HG03039 (cell line): ENCODE measurements around the gene LRRC34.

Source experiments
- ATAC-seq: cut with Tn5 transposase; IDR thresholded peaks from one replicate; pipeline ENCODE4 v1.9.1; 2021; ENCODE audit warnings: mild to moderate bottlenecking, moderate library complexity; ENCODE audit not compliant: unreplicated experiment

Gene LRRC34

GRCh38 chr3:169815590-169816150, 3.0 kb upstream of the LRRC34 start:
- no peak for ATAC-seq

DNA sequence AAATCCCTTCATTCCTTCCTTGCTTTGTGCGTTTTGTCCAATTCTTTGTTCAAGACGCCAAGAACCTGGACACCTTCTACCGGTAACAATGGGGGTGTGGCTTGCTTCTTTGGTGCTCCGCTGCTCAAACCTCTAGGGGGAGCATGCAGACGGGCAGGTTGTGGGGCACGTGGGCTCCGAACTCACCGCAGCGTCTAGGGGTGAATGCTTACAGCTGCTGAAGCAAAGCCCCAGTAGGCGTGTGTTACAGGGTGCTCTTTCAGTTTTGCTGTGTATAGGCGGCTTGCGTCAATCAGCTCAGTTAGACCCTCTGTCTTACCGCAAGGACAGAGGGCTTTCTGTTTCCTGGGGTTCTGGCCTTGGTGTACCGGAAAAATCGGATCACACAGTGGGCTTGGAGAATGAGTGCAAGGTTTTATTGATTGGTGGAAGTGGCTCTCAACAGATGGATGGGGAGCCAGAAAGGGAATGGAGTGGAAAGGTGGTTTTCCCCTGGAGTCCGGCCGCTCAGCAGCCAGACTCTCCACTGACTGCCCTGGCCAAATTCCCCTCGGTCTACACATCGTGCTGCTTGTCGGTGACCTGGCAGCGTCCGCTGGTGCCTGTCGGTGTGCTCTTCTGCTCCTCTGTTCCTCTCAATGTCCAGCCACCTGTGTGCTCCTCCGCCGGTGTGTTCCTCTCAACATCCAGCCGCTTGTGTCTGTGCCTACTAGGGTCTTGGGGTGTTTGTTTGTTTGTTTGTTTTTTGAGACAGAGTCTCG, 1.2 kb upstream of the LRRC34 start:
- peak; percentile 88 for ATAC-seq

DNA sequence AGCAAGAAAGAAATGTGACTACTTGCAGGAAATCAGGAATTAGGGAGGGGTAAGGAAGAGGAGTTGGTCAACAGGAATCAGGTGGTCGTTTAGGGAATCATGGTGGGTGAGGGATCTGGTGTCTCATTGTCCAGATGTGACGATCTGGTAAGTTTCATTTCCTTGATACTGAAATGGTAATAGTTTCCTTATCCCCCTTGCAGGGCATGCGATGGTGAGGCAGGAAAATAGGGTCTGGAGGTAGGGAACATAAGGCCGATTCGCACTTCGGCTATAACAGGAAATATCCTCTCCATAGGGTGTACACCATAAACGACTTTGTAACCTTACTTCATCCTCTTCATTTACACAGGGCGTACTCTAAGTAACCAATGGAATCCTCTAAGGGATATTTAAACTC, 574 bp upstream of the LRRC34 start:
- no peak for ATAC-seq

GRCh38 chr3:169811631-169812331, 923 bp downstream of the LRRC34 start:
- ATAC-seq: peak; percentile 9

DNA sequence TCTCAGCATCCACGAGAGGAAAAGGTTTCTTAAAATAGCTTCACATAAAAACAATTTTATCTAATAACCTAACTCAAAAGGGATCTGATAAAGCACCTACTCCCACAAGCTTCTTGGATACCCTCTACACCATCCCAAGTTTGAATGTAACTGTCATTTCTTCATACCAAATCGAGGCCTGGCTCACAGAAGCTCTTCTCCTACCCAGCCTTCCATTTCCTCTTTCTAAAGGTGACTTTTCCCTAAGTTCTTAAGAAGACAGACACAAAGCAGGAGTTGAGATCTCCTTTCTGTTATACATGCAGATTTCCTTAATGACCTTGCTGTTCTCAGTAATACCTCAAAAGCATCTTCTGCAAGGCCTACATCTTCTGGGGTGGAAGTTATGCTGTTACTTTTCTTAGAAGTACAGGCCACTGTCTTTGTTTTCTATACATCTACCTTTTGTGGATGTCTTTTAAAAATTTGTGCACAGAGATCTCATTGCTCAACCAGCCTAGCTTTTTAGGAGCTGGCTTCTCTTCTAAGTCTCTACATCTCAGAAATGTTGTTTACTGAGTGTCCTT, 3.4 kb downstream of the LRRC34 start:
- no peak for ATAC-seq

DNA sequence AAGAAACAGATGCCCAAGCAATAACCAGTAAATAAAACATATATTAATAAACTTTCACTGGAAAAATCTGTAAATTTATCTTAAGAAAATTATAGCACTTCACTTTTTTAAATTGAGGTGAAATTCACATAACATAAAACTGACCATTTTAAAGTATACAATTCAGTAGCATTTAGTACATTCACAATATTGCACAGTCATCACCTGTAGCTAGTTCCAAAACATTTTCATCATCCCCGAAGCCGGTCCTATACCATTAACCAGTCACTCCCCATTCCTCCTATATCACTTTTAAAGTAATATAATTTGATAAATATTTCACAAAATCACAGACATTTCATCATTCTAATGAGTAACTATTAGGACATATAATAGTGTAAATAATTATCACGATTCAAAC, 8.0 kb downstream of the LRRC34 start:
- ATAC-seq: no peak

GRCh38 chr3:169792359-169792758, 20.3 kb downstream of the LRRC34 start:
- ATAC-seq: no peak

- no peak for ATAC-seq
Measured at GRCh38 chr3:169790687-169791429, 21.8 kb downstream of the LRRC34 start.

DNA sequence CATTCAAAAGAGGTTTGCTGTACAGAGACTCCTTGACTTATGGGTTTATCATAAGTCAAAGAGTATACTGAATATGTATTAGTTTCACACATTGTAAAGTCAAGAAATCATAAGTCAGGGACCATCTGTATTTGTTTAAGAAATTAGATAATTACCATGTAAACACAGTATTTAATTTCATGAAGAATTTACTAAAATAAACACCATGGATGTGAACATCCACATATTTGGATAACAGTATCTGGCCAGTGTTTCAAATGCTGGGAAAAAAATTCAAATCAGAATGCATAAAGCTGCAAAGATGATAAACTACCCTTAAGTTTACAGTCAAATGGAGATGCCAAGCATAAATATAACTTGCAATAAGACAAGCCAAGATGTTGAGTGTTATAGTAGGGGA, 22.5 kb downstream of the LRRC34 start:
- no peak for ATAC-seq

- no peak for ATAC-seq
Measured at GRCh38 chr3:169787791-169788190, 24.9 kb downstream of the LRRC34 start.

GRCh38 chr3:169787120-169787519, 25.6 kb downstream of the LRRC34 start:
- no peak for ATAC-seq

- no peak for ATAC-seq
Measured at GRCh38 chr3:169781209-169781855, 31.4 kb downstream of the LRRC34 start.

- no peak for ATAC-seq
Measured at GRCh38 chr3:169780742-169781141, 32.0 kb downstream of the LRRC34 start.

DNA sequence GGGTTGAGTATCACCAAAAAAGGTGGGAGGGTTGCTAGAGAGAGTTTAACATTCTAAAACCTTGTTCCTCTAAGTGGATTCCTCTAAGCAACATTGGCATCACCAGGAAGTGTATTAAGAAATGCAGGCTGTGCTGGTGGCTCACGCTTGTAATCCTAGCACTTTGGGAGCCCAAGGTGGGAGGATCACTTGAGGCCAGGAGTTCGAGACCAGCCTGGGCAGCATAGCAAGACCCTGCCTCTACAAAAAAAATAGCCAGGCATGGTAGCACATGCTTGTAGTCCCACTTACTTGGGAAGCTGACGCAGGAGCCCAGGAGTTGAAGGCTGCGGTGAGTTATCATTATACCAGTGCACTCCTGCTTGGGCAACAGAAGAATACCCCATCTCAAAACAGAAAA, 34.9 kb downstream of the LRRC34 start:
- no peak for ATAC-seq

DNA sequence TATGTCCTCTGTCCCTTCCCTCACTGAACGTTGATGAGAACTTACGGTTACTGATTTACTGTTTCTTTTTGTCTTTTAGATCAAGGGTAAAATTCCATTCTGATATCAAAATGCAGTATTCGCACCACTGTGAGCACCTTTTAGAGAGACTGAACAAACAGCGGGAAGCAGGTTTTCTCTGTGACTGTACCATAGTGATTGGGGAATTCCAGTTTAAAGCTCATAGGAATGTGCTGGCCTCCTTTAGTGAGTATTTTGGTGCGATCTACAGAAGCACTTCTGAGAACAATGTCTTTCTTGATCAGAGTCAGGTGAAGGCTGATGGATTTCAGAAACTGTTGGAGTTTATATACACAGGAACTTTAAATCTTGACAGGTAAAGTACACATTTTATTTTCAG, 38.5 kb downstream of the LRRC34 start:
- no peak for ATAC-seq

GRCh38 chr3:169772897-169773816, 39.5 kb downstream of the LRRC34 start, which contains the start of gene MYNN:
TSS of gene MYNN (plus strand) at chr3:169773396. CDS start at chr3:169774296, 900 bp downstream.
- peak; percentile 79 for ATAC-seq

DNA sequence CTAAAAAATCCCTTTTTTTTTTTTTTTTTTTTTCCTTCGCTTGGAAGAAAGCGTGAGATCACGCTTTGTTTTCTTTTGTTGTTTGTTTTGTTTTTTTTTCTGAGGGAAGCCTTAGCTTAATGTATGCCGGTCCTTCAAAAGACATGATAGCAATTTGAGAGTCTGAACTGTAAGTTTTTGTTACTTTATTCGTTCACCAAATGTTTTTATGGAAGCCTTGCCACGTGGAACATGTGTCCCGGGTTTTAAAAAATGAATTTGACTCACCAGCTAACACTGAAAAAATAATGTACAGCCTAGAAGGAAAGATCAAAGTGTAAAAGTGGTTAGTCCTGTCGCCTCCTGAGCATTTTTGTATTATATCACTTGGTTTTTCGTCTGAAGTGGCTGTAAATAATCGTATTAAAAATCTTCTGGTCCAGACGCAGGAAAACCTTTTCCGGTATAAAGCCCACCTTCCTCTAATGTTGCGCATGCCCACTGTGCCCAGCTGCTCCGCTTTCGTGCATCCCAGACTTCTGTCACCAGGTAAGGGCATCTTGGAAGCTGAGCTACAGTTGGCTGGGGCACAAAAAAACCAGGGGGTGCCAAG, 40.3 kb downstream of the LRRC34 start:
- peak; percentile 7 for ATAC-seq

DNA sequence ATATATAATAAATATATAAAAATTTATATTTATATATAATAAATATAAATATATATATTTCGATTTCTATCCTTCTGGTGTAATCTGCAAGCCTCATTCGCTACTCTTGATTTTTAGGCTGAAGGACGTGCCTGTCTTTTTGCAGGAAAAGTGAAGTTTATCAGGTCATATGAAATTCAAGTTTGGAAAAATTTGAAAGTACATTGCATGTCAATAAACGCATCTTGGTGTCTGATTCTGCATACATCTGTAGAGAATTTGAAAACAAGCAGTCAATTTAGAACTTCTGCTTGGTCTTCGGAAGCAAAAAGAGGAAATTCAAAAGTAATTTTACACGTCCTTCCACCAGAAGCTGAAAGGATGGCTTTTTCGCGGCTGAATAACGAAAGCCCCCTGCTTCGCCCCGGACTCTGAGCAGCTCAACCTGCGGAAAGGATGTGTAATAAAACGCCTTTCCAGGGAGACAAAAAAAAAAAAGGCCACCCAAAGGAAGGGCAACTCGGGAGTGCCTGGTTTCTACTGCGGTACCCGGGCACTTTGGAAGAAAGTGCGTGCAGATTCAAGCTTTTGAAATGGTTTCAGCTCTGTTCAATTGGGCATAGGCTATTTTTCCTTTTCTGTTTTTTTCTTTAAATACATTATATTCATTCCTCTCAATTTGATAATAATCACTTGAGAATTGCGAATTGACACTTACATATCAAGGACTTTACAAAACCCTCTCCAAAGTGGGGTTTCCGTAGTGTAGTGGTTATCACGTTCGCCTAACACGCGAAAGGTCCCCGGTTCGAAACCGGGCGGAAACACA, 41.0 kb downstream of the LRRC34 start:
- ATAC-seq: no peak
